HG03442 (cell line): Measurements from ENCODE around the gene TRMU.
"Not testable (repeated sequence)": the region's sequence is repeated elsewhere in the genome, so short reads cannot be mapped to it uniquely, and the experiment has no call there.

Experiments
- ATAC-seq: cut with Tn5 transposase; IDR thresholded peaks from one replicate; pipeline ENCODE4 v1.9.1; 2021; ENCODE audit warnings: mild to moderate bottlenecking, moderate library complexity; ENCODE audit not compliant: unreplicated experiment

The TRMU gene

GRCh38 chr22:46382524-46382923 is 47.0 kb downstream of the TRMU start:
- ATAC-seq: no peak

DNA sequence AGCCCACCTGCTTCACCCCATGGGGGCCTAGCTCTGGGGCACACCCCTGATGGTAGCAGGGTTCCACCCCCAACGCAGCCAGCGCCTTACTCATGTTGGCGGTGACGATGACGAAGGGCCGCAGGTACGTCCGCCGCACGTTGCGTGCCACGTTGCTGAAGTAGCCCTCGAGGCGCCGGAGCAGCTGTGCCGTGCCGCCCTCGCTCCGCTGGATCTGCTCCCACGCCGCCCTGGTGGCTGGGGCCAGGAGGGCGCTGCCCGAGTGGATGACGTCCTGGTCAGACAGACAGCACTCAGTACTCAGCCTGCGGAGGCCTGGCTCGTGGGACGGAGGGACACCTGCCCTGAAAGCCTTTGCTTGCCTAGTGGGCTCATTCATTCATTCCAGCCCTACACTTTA is 50.8 kb downstream of the TRMU start:
- ATAC-seq: no peak

DNA sequence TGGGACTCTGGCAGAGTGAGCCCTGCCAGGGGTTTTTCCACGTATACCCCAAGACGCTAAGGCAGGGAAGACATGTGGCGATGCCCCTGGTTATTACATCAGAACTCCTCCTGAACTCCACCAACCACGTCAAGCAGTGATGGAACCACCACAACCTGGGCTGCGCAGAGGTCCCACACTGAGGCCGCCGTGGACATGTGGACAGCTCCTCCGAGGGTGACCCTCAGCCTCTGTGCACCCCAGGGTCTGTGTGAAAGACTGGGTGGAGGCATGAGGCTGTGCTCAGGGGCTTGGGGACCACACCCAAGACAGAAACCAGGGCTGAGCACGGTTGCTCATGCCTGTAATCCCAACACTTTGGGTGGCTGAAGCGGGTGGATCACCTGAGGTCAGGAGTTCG is 52.2 kb downstream of the TRMU start:
- ATAC-seq: no peak

- ATAC-seq: no peak
Observed at GRCh38 chr22:46388647-46389046, 53.1 kb downstream of the TRMU start.

GRCh38 chr22:46389081-46389480 is 53.6 kb downstream of the TRMU start:
- no peak for ATAC-seq

GRCh38 chr22:46390105-46390651 is 54.7 kb downstream of the TRMU start:
- ATAC-seq: no peak

DNA sequence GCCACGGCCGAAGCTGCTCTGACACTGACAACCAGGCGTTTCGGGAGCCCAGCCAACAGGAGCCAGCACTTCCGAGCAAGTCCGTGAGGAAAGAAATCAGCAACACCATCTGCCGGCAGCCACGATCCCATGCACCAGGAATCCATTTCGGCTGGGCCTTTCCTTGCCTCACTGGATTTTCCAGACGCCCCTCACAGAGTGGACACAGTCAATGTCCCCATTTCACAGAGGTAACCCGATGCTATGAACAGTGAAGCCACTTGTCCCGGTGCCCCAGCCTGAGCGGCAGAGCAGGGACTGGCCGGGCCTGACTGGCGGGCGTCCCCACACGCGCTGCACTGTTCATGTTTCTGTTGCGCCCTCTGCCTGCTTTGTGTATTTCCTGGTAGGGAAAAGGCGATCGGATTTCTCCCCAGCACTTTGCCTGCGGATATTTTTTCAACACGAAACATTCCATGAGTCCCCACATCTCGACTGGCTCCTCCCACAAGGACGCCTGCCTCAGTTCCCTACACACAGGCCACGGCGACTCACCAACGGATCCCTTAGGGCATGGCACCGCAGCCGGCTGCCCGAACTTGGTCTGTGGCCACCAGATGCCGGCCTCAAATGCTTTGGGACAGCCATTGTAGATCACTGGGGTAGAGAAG is 55.3 kb downstream of the TRMU start:
- no peak for ATAC-seq

DNA sequence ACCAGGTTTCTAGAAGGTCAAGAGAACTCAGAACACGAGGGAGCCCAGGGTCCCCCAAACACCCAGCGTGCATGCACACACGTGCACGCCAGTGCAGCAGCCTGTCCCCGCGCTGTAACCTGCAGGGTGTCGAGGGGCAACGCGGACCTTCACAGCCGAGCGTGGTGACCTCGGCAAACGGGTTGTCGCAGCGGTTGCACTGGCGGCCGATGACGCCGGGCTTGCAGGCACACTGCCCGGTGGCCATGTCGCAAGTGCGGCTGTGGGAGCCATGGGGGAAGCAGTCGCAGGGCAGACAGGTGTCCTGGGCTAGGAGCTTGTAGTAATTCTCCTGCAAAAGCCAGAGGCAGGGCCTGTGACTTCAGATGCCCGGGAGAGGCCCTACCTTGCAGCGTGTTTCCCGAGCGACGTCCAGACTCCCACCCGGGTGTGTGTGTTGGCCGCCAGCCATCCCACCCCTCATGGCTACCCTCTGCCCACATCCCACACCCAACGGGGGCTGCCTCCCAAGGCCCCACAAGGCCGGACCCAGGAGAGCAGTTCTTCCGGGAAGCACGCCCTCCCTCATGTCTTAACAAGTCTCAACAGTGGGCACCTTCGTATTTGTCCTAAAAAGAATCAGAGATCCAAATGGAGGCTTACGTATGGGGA is 56.1 kb downstream of the TRMU start:
- ATAC-seq: no peak

DNA sequence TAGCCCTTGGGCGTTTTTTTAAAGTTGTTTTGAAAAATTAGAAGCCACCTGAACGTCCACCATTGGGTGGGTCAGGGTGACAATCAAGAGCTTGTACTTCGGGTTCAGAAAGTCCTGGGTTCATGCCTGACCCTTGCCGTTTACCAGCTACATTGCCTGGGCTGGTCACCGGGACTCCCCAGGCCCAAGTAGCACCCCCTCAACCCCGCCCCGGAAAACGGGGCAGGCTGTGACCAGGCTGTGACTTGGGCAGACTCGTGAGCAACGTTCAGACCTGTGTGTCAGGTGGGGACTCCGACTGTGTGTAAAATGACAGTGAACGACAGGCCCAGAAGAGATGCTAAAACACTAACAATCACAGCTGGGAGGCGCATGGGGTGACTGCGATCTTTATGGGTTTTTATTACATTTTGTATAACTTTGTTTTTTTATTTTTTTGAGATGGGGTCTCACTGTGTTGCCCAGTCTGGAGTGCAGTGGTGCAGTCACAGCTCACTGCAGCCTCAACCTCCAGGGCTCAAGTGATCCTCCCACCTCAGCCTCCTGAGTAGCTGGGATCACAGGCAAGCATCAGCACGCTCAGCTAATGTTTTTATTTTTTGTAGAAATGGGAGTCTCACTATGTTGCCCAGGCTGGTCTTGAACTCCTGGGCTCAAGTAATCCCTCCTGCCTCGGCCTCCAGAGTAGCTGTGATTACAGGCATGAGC is 56.8 kb downstream of the TRMU start:
- no peak for ATAC-seq

DNA sequence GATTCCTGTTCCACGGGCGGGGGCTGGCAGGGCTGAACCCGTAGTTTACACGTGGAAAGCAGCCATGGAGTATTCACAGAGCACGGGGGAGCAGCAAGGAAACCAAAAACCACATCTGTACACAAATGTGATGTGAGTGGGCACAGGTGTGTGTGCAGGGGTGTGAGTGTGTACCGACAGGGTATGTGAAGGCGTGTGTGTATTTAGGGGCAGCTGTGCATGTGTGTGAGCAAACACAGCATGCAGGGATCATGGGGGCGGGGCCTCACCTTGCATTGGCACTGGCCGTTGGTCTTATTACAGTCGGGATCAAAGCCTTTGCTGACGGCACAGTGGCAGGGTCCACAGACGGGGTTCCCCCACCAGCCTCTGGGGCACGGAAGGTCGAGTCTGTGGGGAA is 58.4 kb downstream of the TRMU start:
- ATAC-seq: no peak

DNA sequence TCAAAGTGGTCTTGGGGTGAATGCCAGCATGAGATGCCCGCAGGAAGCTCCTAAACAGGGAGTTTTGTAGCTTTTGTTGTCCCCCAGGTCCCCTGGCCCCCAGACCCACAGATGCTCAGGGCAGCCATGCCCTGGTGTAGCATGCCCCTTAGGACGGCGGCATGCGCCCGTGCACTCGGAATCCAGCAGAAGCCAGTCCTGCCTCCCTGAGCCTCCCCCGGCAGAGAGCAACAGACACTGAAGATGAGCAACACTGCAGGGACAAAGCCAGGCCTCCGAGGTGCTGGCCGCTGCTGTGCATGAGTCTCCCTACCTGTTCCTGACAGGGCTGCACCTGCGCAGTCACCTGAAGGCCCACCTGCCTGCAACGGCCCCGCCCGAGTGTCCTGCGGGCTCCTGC is 59.1 kb downstream of the TRMU start:
- no peak for ATAC-seq

GRCh38 chr22:46395145-46395544 is 59.6 kb downstream of the TRMU start:
- no peak for ATAC-seq

DNA sequence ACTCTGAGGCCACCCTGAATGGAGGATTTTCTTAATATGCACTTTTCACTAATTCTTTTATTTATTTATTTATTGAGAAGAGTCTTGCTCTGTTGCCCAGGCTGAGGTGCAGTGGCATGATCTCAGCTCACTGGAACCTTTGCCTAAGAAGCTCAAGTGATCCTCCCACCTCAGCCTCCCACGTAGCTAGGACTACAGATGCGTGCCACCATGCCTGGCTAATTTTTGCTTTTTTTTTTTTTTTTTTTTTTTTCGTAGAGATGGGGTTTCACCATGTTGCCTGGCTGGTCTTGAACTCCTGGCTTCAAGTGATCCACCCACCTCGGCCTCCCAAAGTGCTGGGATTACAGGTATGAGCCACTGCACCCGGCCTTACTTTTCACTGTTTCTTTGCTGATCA is 61.5 kb downstream of the TRMU start:
- ATAC-seq: not testable (repeated sequence)

GRCh38 chr22:46397514-46397913 is 62.0 kb downstream of the TRMU start:
- no peak for ATAC-seq

- no peak for ATAC-seq
Observed at GRCh38 chr22:46397951-46398350, 62.4 kb downstream of the TRMU start.

GRCh38 chr22:46399251-46400024 is 63.9 kb downstream of the TRMU start:
- no peak for ATAC-seq

- ATAC-seq: no peak
Observed at GRCh38 chr22:46401370-46401769, 65.9 kb downstream of the TRMU start.

- ATAC-seq: no peak
Observed at GRCh38 chr22:46402505-46402904, 67.0 kb downstream of the TRMU start.

- not testable (repeated sequence) for ATAC-seq
Observed at GRCh38 chr22:46403880-46404279, 68.4 kb downstream of the TRMU start.

DNA sequence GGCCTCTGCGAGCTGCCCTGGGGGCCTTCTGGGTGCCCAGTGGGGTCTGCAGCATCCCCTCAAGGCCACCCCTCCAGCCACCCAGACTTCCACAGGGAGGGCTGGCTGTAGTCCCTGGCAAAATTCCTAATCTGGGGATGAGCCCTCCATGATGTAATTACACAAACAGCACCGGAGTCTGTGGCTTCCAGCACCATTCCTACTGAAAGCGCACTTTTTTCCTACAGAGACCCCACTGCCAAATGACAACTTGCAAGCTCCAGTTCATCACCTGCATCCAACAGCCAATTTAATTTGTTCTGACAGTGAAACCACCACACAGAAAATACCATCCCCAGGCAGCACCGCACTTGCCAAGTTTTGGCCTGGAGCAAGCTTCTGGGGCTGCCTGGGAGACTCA is 70.4 kb downstream of the TRMU start:
- no peak for ATAC-seq

- no peak for ATAC-seq
Observed at GRCh38 chr22:46406349-46406748, 70.8 kb downstream of the TRMU start.
